SK-N-SH (cell line): ENCODE data around the gene ELMO1. TPM values are rescaled to one million over a fixed set of nuclear protein-coding genes. Genes with fewer than 3 reads are reported as not detected.

ENCODE experiments used
- CTCF ChIA-PET: fragments of 300-600, 350-600 bp; formaldehyde crosslinking; extraction: SDS; loops from one replicate; lab custom pipeline; 2021; lab: Yijun Ruan, JAX
- POLR2A ChIA-PET: fragments of 350-600 bp; sonication (Branson Sonifier 250); formaldehyde crosslinking; extraction: SDS; loops from one replicate; lab custom pipeline; 2020; ENCODE audit warnings: antibody characterized with exemption, inconsistent platforms; lab: Yijun Ruan, JAX
- DNase-seq: peaks from one replicate; pipeline ENCODE4 v3.0.0; 2012
- H2AFZ ChIP-seq: fragments of 200-600 bp; sonication (generic); 2 replicates; pipeline ENCODE4 v1.8.1; 2016; ENCODE audit warnings: antibody characterized with exemption, mild to moderate bottlenecking, low read depth
- H3F3A ChIP-seq: fragments of 200-600 bp; sonication (generic); replicated peaks from 2 replicates; pipeline ENCODE3; 2016; ENCODE audit warnings: antibody characterized with exemption, mild to moderate bottlenecking; ENCODE audit not compliant: insufficient read depth
- H3K27ac ChIP-seq, 2 experiments: fragments of 200-500 bp in 1 of 2; fragments of 200-600 bp in 1 of 2; sonication (Bioruptor generic) in 1 of 2; sonication (generic), shearing (Covaris generic) in 1 of 2; 2 replicates each; pipeline versions ENCODE4 v1.5.1 to v1.6.1; 2014 to 2016; ENCODE audit warnings: low read depth in 2 of 2, inconsistent platforms in 1 of 2, low read length in 1 of 2, mild to moderate bottlenecking in 1 of 2, mixed read lengths in 1 of 2
- H3K27me3 ChIP-seq: fragments of 200-600 bp; sonication (generic), shearing (Covaris generic); 2 replicates; pipeline ENCODE4 v1.6.1; 2016; ENCODE audit warnings: mixed run types; ENCODE audit not compliant: insufficient read depth
- H3K36me3 ChIP-seq, 2 experiments: fragments of 200-500 bp in 1 of 2; fragments of 200-600 bp in 1 of 2; sonication (Bioruptor generic) in 1 of 2; sonication (generic) in 1 of 2; replicated peaks in 1 of 2; 2 replicates each; pipeline versions ENCODE3 to v1.5.1; 2014 to 2016; ENCODE audit warnings: low read length in 1 of 2, mild to moderate bottlenecking in 1 of 2; ENCODE audit not compliant: insufficient read depth in 2 of 2, control insufficient read depth in 1 of 2
- H3K4me1 ChIP-seq, 2 experiments: fragments of 200-500 bp in 1 of 2; fragments of 200-600 bp in 1 of 2; sonication (Bioruptor generic) in 1 of 2; sonication (generic), shearing (Covaris generic) in 1 of 2; 2 replicates each; pipeline versions ENCODE4 v1.5.1 to v1.6.1; 2014 to 2016; ENCODE audit warnings: low read depth in 1 of 2, low read length in 1 of 2, mixed run types in 1 of 2; ENCODE audit not compliant: insufficient read depth in 2 of 2, control insufficient read depth in 1 of 2
- H3K4me2 ChIP-seq: fragments of 200-600 bp; sonication (generic), shearing (Covaris generic); 2 replicates; pipeline ENCODE4 v1.6.1; 2017; ENCODE audit warnings: mixed run types
- H3K4me3 ChIP-seq, 2 experiments: fragments of 200-500 bp in 1 of 2; fragments of 200-600 bp in 1 of 2; sonication (Bioruptor generic) in 1 of 2; sonication (generic), shearing (Covaris generic) in 1 of 2; 2 replicates each; pipeline versions ENCODE4 v1.5.1 to v1.8.1; 2014 to 2016; ENCODE audit warnings: low read depth in 2 of 2, inconsistent platforms in 1 of 2, low read length in 1 of 2, mild to moderate bottlenecking in 1 of 2, mixed read lengths in 1 of 2, moderate library complexity in 1 of 2
- H3K79me2 ChIP-seq: fragments of 200-600 bp; sonication (generic); 2 replicates; pipeline ENCODE4 v1.8.1; 2017; ENCODE audit warnings: mild to moderate bottlenecking; ENCODE audit not compliant: insufficient read depth
- H3K9ac ChIP-seq: fragments of 200-600 bp; sonication (generic); 2 replicates; pipeline ENCODE4 v1.6.1; 2017; ENCODE audit warnings: mixed run types
- H3K9me2 ChIP-seq: fragments of 200-600 bp; sonication (generic); 2 replicates; pipeline ENCODE4 v1.6.1; 2017; ENCODE audit warnings: mixed run types
- H3K9me3 ChIP-seq: fragments of 200-600 bp; sonication (generic); 2 replicates; pipeline ENCODE4 v1.6.1; 2017; ENCODE audit warnings: mixed run types, mild to moderate bottlenecking, moderate library complexity
- H4K20me1 ChIP-seq: fragments of 200-600 bp; sonication (generic); 2 replicates; pipeline ENCODE4 v1.6.1; 2017; ENCODE audit warnings: mild to moderate bottlenecking, mixed run types; ENCODE audit not compliant: insufficient read depth
- EZH2phosphoT487 ChIP-seq: fragments of 200-600 bp; sonication (generic); IDR thresholded peaks from 2 replicates; pipeline ENCODE4 v1.6.1; 2017; ENCODE audit warnings: low read depth, mixed run types, mild to moderate bottlenecking, antibody characterized with exemption, moderate library complexity, borderline replicate concordance
- FOSL2 ChIP-seq: IDR thresholded peaks from 2 replicates; pipeline ENCODE4 v1.4.0; 2012; ENCODE audit warnings: low read depth, mild to moderate bottlenecking, moderate library complexity, borderline replicate concordance
- GATA2 ChIP-seq: sonication (generic); formaldehyde crosslinking; IDR thresholded peaks from 2 replicates; pipeline ENCODE4 v1.5.0; 2020; ENCODE audit warnings: mild to moderate bottlenecking, missing genetic modification reagents
- RAD21 ChIP-seq: IDR thresholded peaks from 2 replicates; pipeline ENCODE4 v1.6.1; 2012; ENCODE audit warnings: mild to moderate bottlenecking, low read length
- SMC3 ChIP-seq: IDR thresholded peaks from 2 replicates; pipeline ENCODE4 v1.6.1; 2012; ENCODE audit warnings: low read depth, low read length, improper control_type of control experiment
- USF1 ChIP-seq: IDR thresholded peaks from 2 replicates; pipeline ENCODE4 v1.4.0; 2012; ENCODE audit warnings: low read depth, borderline replicate concordance
- USF2 ChIP-seq: fragments of 150-350 bp; IDR thresholded peaks from 2 replicates; pipeline ENCODE4 v1.6.1; 2017; ENCODE audit warnings: antibody characterized with exemption, low read length, low read depth, borderline replicate concordance
- YY1 ChIP-seq: IDR thresholded peaks from 2 replicates; pipeline ENCODE4 v1.4.0; 2012; ENCODE audit warnings: low read depth, mild to moderate bottlenecking
- WGBS: methylation state at CpG from one replicate; pipeline ENCODE4 v1.1.6; 2017; ENCODE audit warnings: low lambda C conversion rate; 5-methylcytosine and 5-hydroxymethylcytosine counted together
- polyA plus RNA-seq, 3 experiments: library from polyadenylated mRNA; depleted of rRNA; stranded (reverse); fragments of >200 nt; gene quantifications; 2 replicates each; pipeline ENCODE4 v1.2.3, GENCODE V29; 2012
- TF ChIP-seq, protein P1 (sequence below): IDR thresholded peaks from 2 replicates; pipeline ENCODE4 v1.6.1; 2012; ENCODE audit warnings: mild to moderate bottlenecking, low read depth, low read length, moderate library complexity

Gene ELMO1
- polyA plus RNA-seq, 1 of the 3 experiments (the other 2 are of a cell fraction): 0.64 TPM

DNA sequence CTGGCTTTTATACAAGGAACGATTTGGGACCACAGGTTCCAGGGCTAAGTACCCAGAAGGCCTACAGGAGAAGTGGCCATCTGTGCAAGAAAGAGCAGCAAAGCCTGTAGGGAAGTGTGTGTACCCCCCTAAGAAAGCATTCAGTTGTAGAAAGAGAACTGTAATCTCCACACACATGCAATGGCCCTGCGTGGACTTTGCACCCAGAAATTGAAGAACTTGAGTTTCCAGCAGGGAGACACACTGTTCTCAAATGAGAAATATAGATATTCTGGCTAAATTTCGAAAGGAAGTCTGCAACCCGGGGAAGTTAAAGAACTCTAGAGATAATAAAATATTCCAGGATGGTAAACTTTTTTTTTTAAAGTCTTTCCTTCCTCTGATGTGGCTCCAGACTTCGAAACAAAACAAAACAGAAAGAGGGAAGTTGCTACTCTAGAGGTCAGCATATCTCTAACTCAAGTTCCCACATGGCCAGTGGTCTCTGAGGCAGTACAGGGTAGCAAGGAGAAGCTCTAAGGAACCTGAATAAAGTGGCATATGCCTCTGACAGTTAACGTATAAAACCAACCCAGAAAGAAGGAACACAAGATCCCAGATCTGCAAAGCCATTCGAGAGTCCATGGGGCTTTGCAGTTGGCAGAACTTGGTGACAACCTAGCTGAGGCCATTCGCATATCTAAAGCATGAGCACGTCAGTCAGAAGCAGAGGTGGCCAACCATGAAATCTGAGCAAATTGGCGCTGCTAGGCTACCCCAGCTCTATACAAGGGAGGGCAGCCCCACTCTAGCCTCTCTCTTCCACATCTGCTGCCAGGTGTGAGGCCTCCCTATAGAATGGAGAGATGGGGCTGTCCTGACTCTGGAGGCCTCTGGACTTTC, 56.6 kb downstream of the ELMO1 start (continued):
- TF ChIP-seq USF2 (no peak), RAD21 (no peak)

GRCh38 chr7:37390114-37390513, 58.5 kb downstream of the ELMO1 start:
- CTCF ChIA-PET: interaction anchor here (1.2 kb wide), 1 partner anchor 14 kb away, joined by 3 read pairs; no protein-coding TSS in a partner anchor
- no peaks in the 10 kb centered on the region for H3F3A ChIP-seq

More at GRCh38 chr7:37390114-37390513, 58.5 kb downstream of the ELMO1 start:
- no peak overlapping the region for H3K4me3 ChIP-seq
- peaks cover 0 to 10% of the 10 kb centered on the region in 2 experiments; a peak in 1 of 4 replicates for H3K4me1 ChIP-seq
- H3K27ac ChIP-seq: no peak overlapping the region
- H3K79me2 ChIP-seq: no peaks in the 10 kb centered on the region
- H3K36me3 ChIP-seq: no peaks in the 10 kb centered on the region
- H3K4me2 ChIP-seq: no peak overlapping the region
- POLR2A ChIA-PET: no interaction called here
- H3K27me3 ChIP-seq: no peaks in the 10 kb centered on the region
- no peak overlapping the region for H2AFZ ChIP-seq
- no peak for DNase-seq
- H4K20me1 ChIP-seq: no peaks in the 10 kb centered on the region
- no peaks in the 10 kb centered on the region for H3K9me2 ChIP-seq
- 76% methylated on average over 8 of the region's 8 CpGs for WGBS
- no peaks in the 10 kb centered on the region; the same call in 1 of the 2 replicates for H3K9me3 ChIP-seq
- no peak overlapping the region for H3K9ac ChIP-seq
- TF ChIP-seq YY1 (no peak), GATA2 (CRISPR knock-in tag) (no peak), EZH2phosphoT487 (no peak), SMC3 (no peak), FOSL2 (no peak), USF1 (no peak)
- TF ChIP-seq, protein P1, sequence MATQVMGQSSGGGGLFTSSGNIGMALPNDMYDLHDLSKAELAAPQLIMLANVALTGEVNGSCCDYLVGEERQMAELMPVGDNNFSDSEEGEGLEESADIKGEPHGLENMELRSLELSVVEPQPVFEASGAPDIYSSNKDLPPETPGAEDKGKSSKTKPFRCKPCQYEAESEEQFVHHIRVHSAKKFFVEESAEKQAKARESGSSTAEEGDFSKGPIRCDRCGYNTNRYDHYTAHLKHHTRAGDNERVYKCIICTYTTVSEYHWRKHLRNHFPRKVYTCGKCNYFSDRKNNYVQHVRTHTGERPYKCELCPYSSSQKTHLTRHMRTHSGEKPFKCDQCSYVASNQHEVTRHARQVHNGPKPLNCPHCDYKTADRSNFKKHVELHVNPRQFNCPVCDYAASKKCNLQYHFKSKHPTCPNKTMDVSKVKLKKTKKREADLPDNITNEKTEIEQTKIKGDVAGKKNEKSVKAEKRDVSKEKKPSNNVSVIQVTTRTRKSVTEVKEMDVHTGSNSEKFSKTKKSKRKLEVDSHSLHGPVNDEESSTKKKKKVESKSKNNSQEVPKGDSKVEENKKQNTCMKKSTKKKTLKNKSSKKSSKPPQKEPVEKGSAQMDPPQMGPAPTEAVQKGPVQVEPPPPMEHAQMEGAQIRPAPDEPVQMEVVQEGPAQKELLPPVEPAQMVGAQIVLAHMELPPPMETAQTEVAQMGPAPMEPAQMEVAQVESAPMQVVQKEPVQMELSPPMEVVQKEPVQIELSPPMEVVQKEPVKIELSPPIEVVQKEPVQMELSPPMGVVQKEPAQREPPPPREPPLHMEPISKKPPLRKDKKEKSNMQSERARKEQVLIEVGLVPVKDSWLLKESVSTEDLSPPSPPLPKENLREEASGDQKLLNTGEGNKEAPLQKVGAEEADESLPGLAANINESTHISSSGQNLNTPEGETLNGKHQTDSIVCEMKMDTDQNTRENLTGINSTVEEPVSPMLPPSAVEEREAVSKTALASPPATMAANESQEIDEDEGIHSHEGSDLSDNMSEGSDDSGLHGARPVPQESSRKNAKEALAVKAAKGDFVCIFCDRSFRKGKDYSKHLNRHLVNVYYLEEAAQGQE: no peak
